Measurements from ENCODE around the gene ACE2.

GRCh38 chrX:15623054-15623453 lies 22.3 kb upstream of the ACE2 start:
- TF ChIP-seq CTCF (IDR thresholded peaks at IDR 0.05 in 8 of 11, conservative IDR thresholded peaks at IDR 0.05 in 3 of 11) (no peak), POLR2A (IDR thresholded peaks at IDR 0.05) (no peak), POLR2AphosphoS5 (IDR thresholded peaks at IDR 0.05) (no peak)

Data from spleen (tissue), 7 donors.